ENCODE measurements around the gene MBD4. TPM values are rescaled to one million over a fixed set of nuclear protein-coding genes. Genes with fewer than 3 reads are reported as not detected.

The MBD4 gene
- total and polyA plus RNA-seq, 2 donors (not counting 1 experiment from before 2014, with no cell fraction given): 95.7 to 140 TPM

- CTCF ChIA-PET: no interaction called here
- POLR2A ChIA-PET: no interaction called here
- no peak overlapping the region for H3K27ac Mint-ChIP-seq
These were observed 20.3 kb downstream of the MBD4 start for GRCh38 chr3:129419476-129419875.

More at GRCh38 chr3:129419476-129419875, 20.3 kb downstream of the MBD4 start:
- no peak overlapping the region for H3K27ac ChIP-seq (ENCODE audit: low read length in 2 of 2)
- H3K9ac ChIP-seq (ENCODE audit: low read length): no peak overlapping the region
- H3K9me3 ChIP-seq (ENCODE audit: control extremely low read depth in 1 of 3, control insufficient read depth in 2 of 3, insufficient read depth in 1 of 3, low read length in 2 of 3): peaks cover 0 to 10% (median 8%) of the 10 kb centered on the region in 3 donors
- intact Hi-C loops (cut with micrococcal nuclease): no loop called here
- no peaks in the 10 kb centered on the region for H3K79me2 ChIP-seq (ENCODE audit: control insufficient read depth, insufficient read depth, low read length)
- Mint-ChIP-seq H3K4me3 (no peak overlapping the region), H3K27me3 (no peaks in the 10 kb centered on the region), H3K9me3 (ENCODE audit: insufficient read depth) (peaks cover 10% of the 10 kb centered on the region), H3K4me1 (peaks cover 13% of the 10 kb centered on the region)
- ATAC-seq (ENCODE audit: low read depth): no peak
- H4K20me1 ChIP-seq (ENCODE audit: control insufficient read depth, insufficient read depth, low read length, poor library complexity, severe bottlenecking): no peaks in the 10 kb centered on the region
- no peaks in the 10 kb centered on the region for H3K36me3 ChIP-seq (replicated peaks in 1 of 2; ENCODE audit: control extremely low read depth in 1 of 2, control insufficient read depth in 1 of 2, extremely low read depth in 1 of 2, insufficient read depth in 2 of 2, low read length in 1 of 2)
- H3K4me3 ChIP-seq (ENCODE audit: control extremely low read depth in 1 of 5, extremely low read depth in 1 of 5, insufficient read depth in 1 of 5, low read depth in 2 of 5, low read length in 4 of 5): no peak overlapping the region
- TF ChIP-seq EZH2 (IDR thresholded peaks at IDR 0.05; ENCODE audit: borderline replicate concordance, insufficient read depth, low read depth, low read length, poor library complexity, severe bottlenecking) (no peak), CTCF (IDR thresholded peaks at IDR 0.05) (no peak)
- H3K4me1 ChIP-seq (ENCODE audit: control insufficient read depth in 2 of 2, insufficient read depth in 2 of 2, low read length in 2 of 2): peaks cover 9 to 10% of the 10 kb centered on the region in 2 donors
- no peak for DNase-seq
- 93% methylated on average over 3 of the region's 4 CpGs for WGBS (ENCODE audit: insufficient coverage)
- no peaks in the 10 kb centered on the region for H3K27me3 ChIP-seq (replicated peaks in 1 of 4; ENCODE audit: control extremely low read depth in 1 of 4, control insufficient read depth in 3 of 4, insufficient read depth in 4 of 4, low read length in 3 of 4)
- H3K4me2 ChIP-seq (replicated peaks; ENCODE audit: low read depth, low read length, poor library complexity, severe bottlenecking): no peak overlapping the region
- H2AFZ ChIP-seq (ENCODE audit: insufficient read depth, low read depth, low read length, poor library complexity, severe bottlenecking): no peak overlapping the region
